Esophagus muscularis mucosa (tissue), 4 donors: Measurements from ENCODE around the gene DPP4. TPM values are rescaled to one million over a fixed set of nuclear protein-coding genes. Genes with fewer than 3 reads are reported as not detected.

ENCODE experiments used
- DNase-seq: peaks from one replicate; pipeline ENCODE4 v3.0.0-alpha.2; 2017; ENCODE audit errors: extremely low spot score
- H3K27ac ChIP-seq, 4 donors: fragments of 200-600 bp; sonication (generic); replicated peaks in 1 of 4; 1 replicate in 3 of 4; 2 replicates in 1 of 4; pipeline ENCODE4 v1.5.1; 2016 to 2019; ENCODE audit warnings: mild to moderate bottlenecking in 1 of 4
- H3K27me3 ChIP-seq, 4 donors: fragments of 200-600 bp; sonication (generic); one replicate each; pipeline versions ENCODE4 v1.5.1 to v1.6.0; 2016 to 2019
- H3K36me3 ChIP-seq, 4 donors: fragments of 200-600 bp; sonication (generic); one replicate each; pipeline ENCODE4 v1.5.1; 2016 to 2019
- H3K4me1 ChIP-seq, 4 donors: fragments of 200-600 bp; sonication (generic); one replicate each; pipeline ENCODE4 v1.5.1; 2016 to 2019
- H3K4me3 ChIP-seq, 4 donors: fragments of 200-600 bp; sonication (generic); 1 replicate in 2 of 4; 2 replicates in 2 of 4; pipeline ENCODE4 v1.5.1; 2016 to 2019; ENCODE audit warnings: mild to moderate bottlenecking in 4 of 4, moderate library complexity in 1 of 4
- H3K9me3 ChIP-seq, 4 donors: fragments of 200-600 bp; sonication (generic); 1 replicate in 3 of 4; 2 replicates in 1 of 4; pipeline ENCODE4 v1.5.1; 2016 to 2019
- EP300 ChIP-seq: sonication (generic); formaldehyde crosslinking; IDR thresholded peaks from one replicate; pipeline ENCODE4 v1.6.1; 2017; ENCODE audit warnings: antibody characterized with exemption
- POLR2A ChIP-seq: fragments of 450-650 bp; IDR thresholded peaks from one replicate; pipeline ENCODE4 v1.6.1; 2017; ENCODE audit warnings: antibody characterized with exemption, moderate library complexity, mild to moderate bottlenecking, low read depth
- POLR2AphosphoS5 ChIP-seq, 2 donors: sonication (generic); formaldehyde crosslinking; IDR thresholded peaks; one replicate each; pipeline ENCODE4 v1.6.1; 2017; ENCODE audit warnings: antibody characterized with exemption in 2 of 2
- WGBS: methylation state at CpG from one replicate; pipeline ENCODE4 v1.1.5; 2018; 5-methylcytosine and 5-hydroxymethylcytosine counted together
- intact Hi-C: fragments of 100-400 bp; cut with DNase I; formaldehyde crosslinking; loops from one replicate; pipeline ENCODE4 v1.15.1; 2023
- total RNA-seq, 4 donors: library from RNA; depleted of rRNA; stranded (reverse); fragments of >200 nt; gene quantifications; one replicate each; pipeline versions ENCODE4 v1.1.0 to v1.2.1, GENCODE V29; 2016
- TF ChIP-seq, protein P1 (sequence below), 3 experiments: fragments of 200-600 bp in 2 of 3; fragments of 450-650 bp in 1 of 3; sonication (generic) in 2 of 3; IDR thresholded peaks; one replicate each; pipeline ENCODE4 v1.5.1; 2017 to 2019; ENCODE audit warnings: antibody characterized with exemption in 3 of 3, mild to moderate bottlenecking in 2 of 3, moderate library complexity in 1 of 3

Gene DPP4
- total RNA-seq, 4 donors from 2014 or later: 2.2 to 4.1 (median 2.8) TPM

DNA sequence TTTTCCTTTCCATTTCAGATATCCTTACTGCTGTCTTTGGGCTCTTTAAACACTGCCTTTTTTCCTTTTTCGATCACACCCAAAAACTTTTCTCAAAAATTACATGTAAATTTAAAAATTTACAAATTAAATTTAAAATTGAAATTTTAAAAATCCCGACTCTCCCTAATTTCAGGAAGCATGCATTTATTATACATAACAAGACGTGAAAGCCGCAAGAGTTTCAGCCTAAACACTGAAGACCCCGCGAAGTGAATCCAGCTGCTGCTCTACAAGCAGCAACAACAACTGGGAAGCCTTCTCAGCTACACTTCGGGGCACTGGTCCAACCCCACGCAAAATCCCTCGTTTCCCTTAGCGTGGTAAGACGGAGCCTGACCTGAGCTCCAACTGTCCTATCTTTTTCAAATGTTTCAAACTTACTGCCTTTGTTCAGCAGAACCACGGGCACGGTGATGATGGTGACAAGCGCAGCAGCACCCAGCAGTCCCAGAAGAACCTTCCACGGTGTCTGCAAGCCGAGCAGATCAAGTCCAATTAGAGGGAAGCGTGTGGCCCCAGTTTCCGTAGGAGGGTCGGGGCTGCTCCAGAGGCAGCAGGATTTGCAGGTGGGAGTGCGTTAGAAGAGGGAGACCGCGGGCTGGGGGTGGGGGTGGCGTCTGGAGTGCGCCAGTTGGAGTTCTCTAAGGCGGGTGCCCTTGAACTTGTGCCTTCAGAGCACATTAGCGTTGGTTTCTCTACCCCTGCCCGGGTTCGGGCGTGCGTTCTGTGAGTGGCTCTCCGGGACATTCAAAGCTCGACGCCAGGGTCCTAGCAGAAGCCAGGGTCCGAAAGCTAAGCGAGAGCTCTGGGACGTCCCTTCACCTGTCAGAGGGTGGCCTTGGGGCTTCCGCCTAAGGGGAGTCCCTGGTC, 783 bp downstream of the DPP4 start:
- Histone ChIP-seq H3K4me1 (peaks cover 13 to 24% (median 15%) of the 10 kb centered on the region in 4 donors), H3K27me3 (peaks cover 0 to 30% (median 0%) of the 10 kb centered on the region in 4 donors), H3K36me3 (no peaks in the 10 kb centered on the region), H3K4me3 (peak overlapping the region; percentile 52 to 66 (median 57)), H3K9me3 (peaks cover 0 to 1% (median 0%) of the 10 kb centered on the region in 4 donors), H3K27ac (peak overlapping the region in 1 of 4 donors; percentile 10)
- intact Hi-C loops: no loop called here
- no peak for TF ChIP-seq POLR2AphosphoS5 (IDR thresholded peaks at IDR 0.05)
- TF ChIP-seq, protein P1, sequence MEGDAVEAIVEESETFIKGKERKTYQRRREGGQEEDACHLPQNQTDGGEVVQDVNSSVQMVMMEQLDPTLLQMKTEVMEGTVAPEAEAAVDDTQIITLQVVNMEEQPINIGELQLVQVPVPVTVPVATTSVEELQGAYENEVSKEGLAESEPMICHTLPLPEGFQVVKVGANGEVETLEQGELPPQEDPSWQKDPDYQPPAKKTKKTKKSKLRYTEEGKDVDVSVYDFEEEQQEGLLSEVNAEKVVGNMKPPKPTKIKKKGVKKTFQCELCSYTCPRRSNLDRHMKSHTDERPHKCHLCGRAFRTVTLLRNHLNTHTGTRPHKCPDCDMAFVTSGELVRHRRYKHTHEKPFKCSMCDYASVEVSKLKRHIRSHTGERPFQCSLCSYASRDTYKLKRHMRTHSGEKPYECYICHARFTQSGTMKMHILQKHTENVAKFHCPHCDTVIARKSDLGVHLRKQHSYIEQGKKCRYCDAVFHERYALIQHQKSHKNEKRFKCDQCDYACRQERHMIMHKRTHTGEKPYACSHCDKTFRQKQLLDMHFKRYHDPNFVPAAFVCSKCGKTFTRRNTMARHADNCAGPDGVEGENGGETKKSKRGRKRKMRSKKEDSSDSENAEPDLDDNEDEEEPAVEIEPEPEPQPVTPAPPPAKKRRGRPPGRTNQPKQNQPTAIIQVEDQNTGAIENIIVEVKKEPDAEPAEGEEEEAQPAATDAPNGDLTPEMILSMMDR (IDR thresholded peaks at IDR 0.05): no peak
- no peak for TF ChIP-seq POLR2A
- TF ChIP-seq EP300: no peak
- 42% methylated on average over 14 of the region's 37 CpGs for WGBS
- no peak for DNase-seq

DNA sequence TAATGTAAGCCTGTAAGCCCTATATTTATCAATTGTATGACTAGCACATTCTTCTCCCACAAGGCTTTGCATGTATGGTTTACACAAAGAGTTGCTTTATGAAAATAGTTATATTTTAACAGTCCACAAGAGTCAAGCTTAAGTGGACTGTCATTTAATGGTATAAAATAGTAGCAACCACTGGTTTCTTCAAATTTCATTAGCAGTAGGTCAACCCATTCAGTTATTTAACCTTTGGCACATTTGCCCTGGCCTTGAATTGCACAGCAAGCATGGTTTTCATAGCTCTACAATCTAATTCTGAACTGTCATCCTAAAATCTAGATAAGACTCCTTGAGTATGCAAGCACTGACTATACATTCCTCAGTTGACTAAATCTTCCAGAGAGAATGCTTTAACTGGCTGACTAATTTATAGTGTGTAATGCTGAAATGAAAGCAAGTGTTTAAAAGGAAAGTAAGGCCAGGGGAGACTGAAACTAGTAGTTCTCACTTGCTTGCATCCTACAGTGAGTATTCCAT, 1.8 kb downstream of the DPP4 start:
- Histone ChIP-seq H3K9me3 (no peaks in the 10 kb centered on the region), H3K4me3 (no peak overlapping the region), H3K36me3 (no peaks in the 10 kb centered on the region), H3K4me1 (peaks cover 13 to 24% (median 15%) of the 10 kb centered on the region in 4 donors), H3K27ac (no peak overlapping the region), H3K27me3 (peaks cover 0 to 30% (median 0%) of the 10 kb centered on the region in 4 donors)
- DNase-seq: no peak
- intact Hi-C loops: no loop called here
- TF ChIP-seq, protein P1 (IDR thresholded peaks at IDR 0.05): no peak
- TF ChIP-seq POLR2A (no peak), POLR2AphosphoS5 (IDR thresholded peaks at IDR 0.05) (no peak), EP300 (no peak)

DNA sequence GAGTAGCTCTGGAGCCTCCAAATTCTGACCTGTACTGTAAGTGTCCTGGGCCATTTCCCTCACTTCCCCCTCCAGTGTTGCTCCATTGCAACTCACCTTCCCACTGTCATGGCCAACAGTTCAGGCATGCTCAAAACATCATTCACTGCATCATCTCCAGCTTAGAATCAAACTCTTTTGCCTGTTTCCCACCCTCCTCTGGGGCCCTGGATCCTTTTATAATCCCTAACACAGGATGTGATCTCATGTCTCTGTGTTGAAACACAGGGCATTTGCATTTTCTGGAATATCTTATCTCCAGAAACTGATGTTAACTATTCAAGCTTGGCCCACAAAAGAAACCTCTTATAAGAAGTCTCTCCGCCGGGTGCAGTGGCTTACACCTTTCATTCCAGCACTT, 3.0 kb downstream of the DPP4 start:
- WGBS: 97% methylated on average over 2 of the region's 2 CpGs
- Histone ChIP-seq H3K27ac (no peak overlapping the region), H3K36me3 (no peaks in the 10 kb centered on the region), H3K4me3 (no peak overlapping the region), H3K4me1 (peaks cover 13 to 24% (median 15%) of the 10 kb centered on the region in 4 donors), H3K9me3 (no peaks in the 10 kb centered on the region), H3K27me3 (peaks cover 0 to 29% (median 0%) of the 10 kb centered on the region in 4 donors)
- intact Hi-C loops: no loop called here
- no peak for DNase-seq
- TF ChIP-seq, protein P1 (IDR thresholded peaks at IDR 0.05): no peak
- TF ChIP-seq POLR2AphosphoS5 (IDR thresholded peaks at IDR 0.05): no peak
- TF ChIP-seq POLR2A: no peak
- no peak for TF ChIP-seq EP300

DNA sequence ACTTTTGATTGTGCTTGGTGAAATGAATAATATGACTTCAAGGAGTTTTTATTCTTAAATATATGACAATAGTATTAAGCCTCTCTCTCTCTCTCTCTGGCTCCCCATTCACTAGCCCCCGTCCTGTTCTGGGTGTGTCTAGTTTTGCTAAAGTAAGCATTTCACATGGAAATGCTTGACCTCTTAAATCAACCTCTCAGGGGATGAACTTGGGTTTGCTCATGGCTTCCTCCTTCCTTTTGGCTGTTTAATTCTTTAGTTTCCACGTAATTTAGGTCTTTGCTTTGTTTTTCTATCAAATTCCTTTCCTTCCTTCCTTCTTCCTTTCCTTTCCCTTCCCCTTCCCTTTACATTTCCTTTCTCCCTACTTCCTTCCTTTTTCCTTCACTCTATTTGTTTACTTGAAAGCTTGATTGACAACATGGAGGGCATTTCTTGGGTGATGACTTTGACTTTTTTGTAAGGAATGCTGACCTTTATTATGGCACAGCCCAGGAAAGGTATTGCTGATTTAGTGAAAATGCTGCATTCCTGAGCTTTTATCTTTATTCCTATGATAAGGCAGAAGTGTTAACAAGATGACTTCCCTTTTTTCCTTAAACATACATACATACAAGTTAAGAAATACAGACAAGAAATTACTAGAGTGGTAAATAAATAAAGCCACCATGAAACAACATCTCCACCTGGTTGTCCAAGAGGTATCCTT, 3.6 kb downstream of the DPP4 start:
- H3K4me1 ChIP-seq: peaks cover 13 to 24% (median 15%) of the 10 kb centered on the region in 4 donors
- H3K4me3 ChIP-seq: no peak overlapping the region
- no peak for DNase-seq
- intact Hi-C loops: no loop called here
- no peaks in the 10 kb centered on the region for H3K9me3 ChIP-seq
- TF ChIP-seq POLR2A: no peak
- no peaks in the 10 kb centered on the region for H3K36me3 ChIP-seq
- H3K27me3 ChIP-seq: peaks cover 0 to 23% (median 0%) of the 10 kb centered on the region in 4 donors
- no peak overlapping the region for H3K27ac ChIP-seq
- 46% methylated on average over 2 of the region's 2 CpGs for WGBS
